GM19193 (cell line): Measurements from ENCODE around the gene TTYH1.

Experiments
- POLR2A ChIP-seq: IDR thresholded peaks from 4 replicates; pipeline ENCODE4 v1.6.1; 2011; ENCODE audit not compliant: insufficient read depth, insufficient read length; ENCODE audit errors: extremely low read depth

The TTYH1 gene

DNA sequence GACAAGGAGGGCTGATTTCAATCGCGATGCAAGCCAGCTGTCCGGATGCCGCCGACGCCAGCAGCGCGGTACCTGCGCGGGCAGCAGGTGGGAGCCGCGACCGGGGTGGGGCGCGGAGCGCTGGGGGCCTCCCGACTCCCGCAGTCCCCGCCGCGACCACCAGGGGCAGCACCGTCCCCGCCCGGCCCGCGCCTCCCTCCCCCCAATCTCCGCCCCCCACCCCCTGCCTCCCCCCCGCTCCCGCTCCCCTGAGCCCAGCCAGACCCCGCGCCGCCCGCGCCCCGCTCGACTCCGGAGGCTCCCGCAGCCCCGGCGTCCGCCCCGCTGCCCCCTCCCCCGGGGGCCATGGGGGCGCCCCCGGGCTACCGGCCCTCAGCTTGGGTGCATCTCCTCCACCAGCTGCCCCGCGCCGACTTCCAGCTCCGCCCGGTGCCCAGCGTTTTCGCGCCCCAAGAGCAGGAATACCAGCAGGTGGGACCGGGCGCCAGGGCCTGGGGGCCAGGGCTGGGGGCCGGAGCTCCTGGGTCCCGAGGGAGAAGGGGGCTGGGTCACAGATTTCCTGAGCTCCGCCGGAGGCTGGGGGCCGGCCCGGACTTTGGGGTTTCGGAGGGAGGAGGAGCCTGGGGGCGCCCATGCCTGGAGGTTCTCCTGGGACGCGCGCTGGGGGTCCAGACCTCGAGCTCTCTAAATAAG lies at the start of gene TTYH1:
TTYH1 (plus strand) TSS at position 257 of the 693 bp plus-strand sequence; CDS start at position 346, 89 bp downstream.
- no peak for TF ChIP-seq POLR2A

- no peak for TF ChIP-seq POLR2A
Measured at GRCh38 chr19:54366811-54367210, 48.5 kb upstream of the TTYH1 start.

DNA sequence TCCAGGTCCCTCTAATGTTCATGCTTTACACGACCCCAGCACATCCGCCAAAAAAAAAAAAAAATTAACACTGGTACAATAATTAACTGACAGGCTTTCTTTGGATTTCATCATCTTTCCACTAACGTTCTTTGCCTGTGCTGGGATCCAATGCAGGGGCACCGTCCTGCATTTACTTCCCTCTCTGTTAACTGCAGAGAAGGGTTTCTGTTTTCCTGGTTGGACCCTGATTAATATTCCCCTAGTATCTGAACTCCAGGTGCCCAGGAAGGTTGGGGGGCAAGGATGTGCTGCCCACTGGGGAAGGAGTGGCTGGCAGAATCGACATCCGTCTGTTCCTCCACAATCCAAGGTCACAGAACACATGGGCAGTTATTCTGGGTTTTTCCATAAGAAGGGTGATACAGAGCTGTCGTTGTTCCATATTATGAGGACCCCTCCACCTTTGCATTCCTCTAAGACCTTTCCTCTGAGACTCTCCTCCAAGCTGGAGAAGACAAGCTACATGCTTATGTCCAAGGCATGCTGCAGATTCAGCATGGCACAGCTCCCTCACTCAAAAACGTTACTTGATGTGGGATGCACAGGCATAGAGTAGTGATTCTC lies 46.1 kb upstream of the TTYH1 start:
- no peak for TF ChIP-seq POLR2A

GRCh38 chr19:54373781-54374631 lies 41.3 kb upstream of the TTYH1 start:
- TF ChIP-seq POLR2A: no peak

DNA sequence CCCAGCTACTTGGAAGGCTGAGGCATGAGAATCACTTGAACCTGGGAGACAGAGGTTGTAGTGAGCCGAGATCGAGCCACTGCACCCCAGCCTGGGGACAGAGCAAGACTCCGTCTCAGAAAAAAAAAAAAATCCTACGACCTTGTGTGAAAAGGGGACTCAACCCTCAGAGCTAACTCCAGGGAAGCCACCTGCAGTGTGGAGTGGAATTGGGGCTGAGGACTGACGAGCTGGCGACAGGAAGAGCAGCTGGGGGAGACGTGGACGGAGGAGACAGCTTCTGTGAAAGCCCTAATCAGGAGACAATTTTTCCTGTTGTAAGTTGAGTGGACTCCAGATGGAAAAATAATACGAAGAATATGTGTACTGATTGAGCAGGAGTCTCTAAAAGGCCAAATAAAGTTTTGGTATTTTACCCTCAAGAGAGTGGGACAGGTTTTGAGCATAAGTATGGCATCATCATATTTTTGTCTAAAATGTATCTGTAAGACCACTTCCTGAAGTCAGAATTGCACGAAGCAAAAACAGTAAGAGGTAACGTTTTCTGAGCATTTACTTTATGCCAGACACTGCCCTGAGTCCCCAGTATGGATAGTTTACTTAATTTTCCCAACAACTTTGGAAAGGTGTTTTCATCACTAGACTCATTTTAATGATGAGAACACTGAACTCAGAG lies 38.5 kb upstream of the TTYH1 start:
- TF ChIP-seq POLR2A: no peak

DNA sequence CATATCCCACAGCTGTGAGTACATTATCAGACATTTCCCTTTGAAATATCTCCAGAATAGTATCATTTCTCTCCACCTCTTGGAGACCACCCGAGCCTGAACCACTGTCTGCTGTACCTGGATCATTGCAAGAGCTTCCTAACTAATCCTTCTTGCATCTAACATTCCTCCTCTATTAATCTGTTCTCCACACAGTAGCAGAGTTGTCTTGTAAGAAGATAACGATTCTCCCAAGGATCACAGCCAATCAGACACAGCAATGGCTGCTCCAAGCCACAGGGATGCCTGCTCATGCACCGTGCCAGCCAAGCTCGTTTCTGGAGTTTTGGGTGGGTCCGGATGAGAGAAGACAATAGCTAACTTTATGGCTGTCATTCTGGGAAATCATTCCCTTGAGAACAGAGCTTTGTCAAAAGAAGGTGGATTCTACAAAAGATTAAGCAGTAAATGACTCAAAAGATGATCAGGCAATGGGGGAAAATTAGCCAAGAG lies 36.0 kb upstream of the TTYH1 start:
- no peak for TF ChIP-seq POLR2A

GRCh38 chr19:54380897-54381296 lies 34.4 kb upstream of the TTYH1 start:
- no peak for TF ChIP-seq POLR2A

DNA sequence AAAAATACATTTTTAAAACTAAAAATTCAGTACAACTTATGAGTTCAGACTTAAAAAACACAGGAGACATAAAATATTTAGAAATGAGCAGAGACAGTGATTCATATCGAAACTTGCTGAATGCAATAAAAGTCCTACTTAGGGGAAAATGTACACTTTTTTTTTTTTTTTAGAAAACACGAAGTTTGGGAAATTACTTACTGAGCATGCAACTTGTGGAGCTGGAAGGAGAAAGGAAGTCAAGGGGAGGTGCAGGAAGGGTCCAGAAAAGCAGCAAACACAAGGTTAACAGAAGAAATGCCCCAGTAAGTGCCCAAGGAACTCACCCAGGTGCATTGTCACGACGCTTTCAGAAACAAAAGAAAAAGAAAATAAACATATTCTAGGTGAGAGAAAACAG lies 31.9 kb upstream of the TTYH1 start:
- no peak for TF ChIP-seq POLR2A

GRCh38 chr19:54387991-54388801 lies 27.1 kb upstream of the TTYH1 start:
- no peak for TF ChIP-seq POLR2A

DNA sequence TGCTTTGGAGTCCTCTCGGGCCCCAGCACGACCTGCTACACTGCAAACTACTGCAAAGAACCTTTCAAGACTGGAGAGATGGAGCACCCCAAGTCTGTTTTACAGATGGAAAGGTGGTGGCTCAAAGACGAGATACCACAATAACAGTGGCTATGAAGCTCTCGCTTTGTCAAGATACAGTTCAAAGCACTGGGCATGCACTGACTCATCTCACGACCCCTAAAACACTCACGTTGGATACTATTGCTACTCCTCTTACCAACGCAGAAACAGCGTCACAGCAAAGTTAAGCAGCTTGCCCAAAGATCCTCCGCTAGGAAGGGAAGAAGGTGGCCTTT lies 26.5 kb upstream of the TTYH1 start:
- no peak for TF ChIP-seq POLR2A

DNA sequence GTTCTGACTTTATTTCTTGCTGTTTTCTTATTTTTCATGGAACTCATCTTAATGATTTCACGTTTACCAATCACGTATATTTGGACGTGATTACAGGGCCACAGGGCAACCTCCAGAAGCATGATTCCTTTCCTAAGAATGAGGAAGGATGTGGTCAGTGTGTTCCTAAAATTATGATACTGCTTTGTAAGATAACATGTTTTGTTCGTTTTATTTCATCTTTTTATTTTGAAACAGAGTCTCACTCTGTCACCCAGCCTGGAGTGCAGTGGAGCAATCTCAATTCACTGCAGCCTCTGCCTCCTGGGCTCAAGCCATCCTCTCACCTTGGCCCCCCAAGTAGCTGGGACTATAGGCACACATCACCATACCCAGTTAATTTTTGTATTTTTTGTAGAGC lies 25.7 kb upstream of the TTYH1 start:
- no peak for TF ChIP-seq POLR2A

DNA sequence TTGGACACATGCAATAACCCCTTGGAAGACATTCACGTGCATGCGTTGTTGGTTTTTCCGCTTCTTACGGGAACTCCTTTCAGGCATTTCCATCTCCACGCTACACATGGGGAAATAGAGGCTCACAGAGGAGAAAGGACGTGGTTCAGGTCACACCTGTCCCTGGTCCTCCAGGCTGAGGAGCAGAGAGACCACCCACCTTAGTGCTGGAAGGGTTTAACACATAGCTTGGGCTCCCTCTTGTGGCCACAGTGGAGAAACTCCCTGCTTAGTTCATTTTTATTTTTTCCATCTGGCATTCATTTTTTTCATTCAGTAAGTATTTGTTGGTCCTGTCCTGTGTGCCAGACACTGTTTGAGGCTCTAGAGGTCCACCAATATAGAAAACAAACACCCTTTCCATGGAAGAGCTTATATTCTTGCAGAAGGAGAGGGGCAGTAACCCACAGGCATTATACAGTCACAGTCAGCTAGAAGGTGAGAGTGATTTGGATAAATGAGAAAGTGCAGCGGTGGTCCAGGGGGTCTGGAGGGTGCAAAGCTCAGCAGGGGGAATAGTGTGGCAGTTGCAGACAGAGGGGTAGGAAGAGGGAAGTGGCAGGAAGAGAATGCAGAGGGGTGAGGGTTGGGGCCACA lies 24.2 kb upstream of the TTYH1 start:
- no peak for TF ChIP-seq POLR2A

DNA sequence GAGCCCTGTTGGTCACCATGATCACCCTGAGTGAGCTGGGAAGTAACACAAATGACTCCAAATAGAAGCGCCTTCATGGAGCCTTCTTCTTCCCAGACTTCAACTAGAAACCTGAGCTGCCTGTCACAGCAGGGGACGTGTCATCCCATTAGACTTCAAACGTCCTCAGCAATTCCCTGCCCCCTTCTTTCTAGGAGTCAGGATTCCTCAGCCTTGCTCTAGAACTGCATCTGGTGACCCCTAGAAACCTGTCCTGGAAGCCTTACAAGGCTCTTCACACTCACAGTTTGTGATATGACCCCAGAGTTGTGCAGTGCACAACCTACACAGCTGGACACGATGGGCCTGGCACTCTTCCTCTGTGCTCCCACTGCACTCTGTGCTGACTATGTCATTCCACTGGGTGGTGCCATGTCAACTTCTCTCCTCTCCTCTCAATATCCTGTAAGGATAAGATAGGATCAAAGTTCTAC lies 23.6 kb upstream of the TTYH1 start:
- no peak for TF ChIP-seq POLR2A

- no peak for TF ChIP-seq POLR2A
Measured at GRCh38 chr19:54392105-54392504, 23.2 kb upstream of the TTYH1 start.
